ENCODE results near the gene ZNF732. TPM values are rescaled to one million over a fixed set of nuclear protein-coding genes. Genes with fewer than 3 reads are reported as not detected.

ZNF732 gene
- 0.30 and 0.48 TPM in 2 replicates for total RNA-seq (2014; rRNA removed; shearing (Covaris generic))

DNA sequence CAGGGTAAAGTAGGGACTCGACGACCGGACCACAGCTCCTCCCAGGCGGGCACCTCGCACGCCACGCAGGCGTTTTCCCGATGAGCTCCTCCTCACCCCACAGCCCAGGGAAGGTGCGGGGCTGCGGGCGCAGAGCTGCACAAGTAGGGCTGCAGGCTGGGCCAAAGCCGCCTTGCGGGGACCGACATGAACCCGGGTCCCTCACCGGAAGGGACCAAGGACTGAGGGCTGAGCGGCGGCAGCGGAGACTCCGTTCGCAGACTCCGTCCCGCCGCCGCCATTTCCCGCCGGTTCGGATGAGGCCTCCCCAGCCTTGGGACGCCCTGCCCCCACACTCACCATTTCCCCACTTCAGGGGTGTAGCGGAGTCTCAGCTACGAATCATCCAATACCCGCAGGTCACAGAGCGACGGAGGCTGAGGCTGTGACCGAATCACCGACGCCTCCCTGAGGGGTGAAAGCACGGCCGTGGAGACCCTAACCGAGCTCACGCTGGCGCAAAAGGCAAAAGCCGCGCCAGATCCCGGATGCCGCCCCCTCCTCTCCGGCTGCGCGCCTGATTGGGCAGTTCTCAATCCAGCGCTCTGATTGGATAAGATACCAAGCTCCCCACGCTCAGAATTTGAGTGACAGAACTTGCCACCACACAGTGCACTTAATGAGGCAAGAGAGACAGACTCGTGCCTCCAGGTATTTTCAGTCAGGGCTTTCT lies at the start of gene ZNF732:
Gene ZNF732, minus strand, starts transcription at position 506 of the 712 bp plus-strand sequence. Its CDS starts 164 bp downstream, at position 342.

DNA sequence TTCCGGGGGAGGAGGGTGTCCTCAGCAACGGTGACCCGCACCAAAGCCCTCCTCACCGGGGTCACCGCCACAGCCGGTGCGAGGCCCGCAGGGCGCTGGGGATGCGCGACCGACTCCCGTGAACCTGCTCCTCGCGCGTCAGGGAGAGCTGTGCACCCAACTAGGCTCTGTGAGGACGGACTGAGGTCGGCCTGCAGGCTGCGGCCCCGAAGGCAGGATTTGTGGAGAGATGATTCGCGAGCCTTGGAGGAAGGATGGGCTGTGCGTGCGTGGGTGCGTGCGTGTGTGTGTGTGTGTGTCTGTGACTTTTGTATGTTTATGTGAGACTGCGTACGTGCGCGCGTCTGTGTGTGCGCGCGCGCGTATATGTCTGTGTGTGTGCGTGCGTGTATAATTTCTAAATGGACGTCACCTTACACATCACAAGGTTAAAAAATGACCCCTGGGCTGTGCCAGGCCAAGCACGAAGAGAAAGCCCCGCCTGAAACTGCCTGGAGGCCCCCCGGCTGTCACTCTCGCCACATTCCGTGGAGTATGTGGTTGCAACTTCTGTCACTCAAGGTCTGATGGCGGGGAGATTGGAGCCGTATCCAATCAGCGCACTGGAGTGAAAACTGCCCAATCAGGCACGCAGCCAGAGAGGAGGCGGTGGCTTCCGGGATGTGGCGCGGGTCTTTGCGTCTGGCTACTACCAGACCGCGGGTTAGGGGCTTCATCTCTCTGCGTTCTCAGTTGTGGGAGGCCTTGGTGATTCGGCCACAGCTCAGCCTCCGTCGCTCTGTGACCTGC lies 32.1 kb upstream of the ZNF732 start, which contains the start of gene ZNF141:
Gene ZNF141, plus strand, starts transcription at position 672 of the 789 bp plus-strand sequence. CDS start 170 bp downstream, outside the sequence.

Small RNA genes within 50 kb of the gene (small RNA-seq; reads per million reads assigned to genes)
- not detected for gene AC079140.2
- not detected for gene MIR571

Other genes with a start within 250 kb of the ZNF732 start
- 1.6 and 2.3 TPM in 2 replicates for gene ZNF718, start 181.0 kb downstream of the ZNF732 start, total RNA-seq (2014; rRNA removed; shearing (Covaris generic))
- gene ZNF141, start 32.3 kb upstream of the ZNF732 start, total RNA-seq (2014; rRNA removed; shearing (Covaris generic)), result 7.4 and 9.1 TPM in 2 replicates
- 16.2 and 23.8 TPM in 2 replicates for gene ZNF721, start 193.7 kb upstream of the ZNF732 start, total RNA-seq (2014; rRNA removed; shearing (Covaris generic))
- 42.0 and 42.8 TPM in 2 replicates for gene PIGG, start 193.7 kb upstream of the ZNF732 start, total RNA-seq (2014; rRNA removed; shearing (Covaris generic))